Stimulated activated CD8-positive, alpha-beta memory T cell treated with anti-CD3 and anti-CD28 coated beads, Interleukin-2, amount 100 ng/mL, for 48 hours (primary cell): ENCODE data around the gene PMPCA.

Experiments
- DNase-seq, 2 donors: peaks; one replicate each; pipeline ENCODE4 v3.0.0-alpha.2; 2020; ENCODE audit warnings: low read depth in 2 of 2

Gene PMPCA

GRCh38 chr9:136373300-136374182 is 36.9 kb upstream of the PMPCA start, which contains the start of gene CARD9:
Gene CARD9 (minus strand): TSS chr9:136373669. CDS start chr9:136372078, 1,591 bp downstream.
- no peak for DNase-seq

GRCh38 chr9:136374183-136374575 is 36.3 kb upstream of the PMPCA start:
- no peak for DNase-seq

DNA sequence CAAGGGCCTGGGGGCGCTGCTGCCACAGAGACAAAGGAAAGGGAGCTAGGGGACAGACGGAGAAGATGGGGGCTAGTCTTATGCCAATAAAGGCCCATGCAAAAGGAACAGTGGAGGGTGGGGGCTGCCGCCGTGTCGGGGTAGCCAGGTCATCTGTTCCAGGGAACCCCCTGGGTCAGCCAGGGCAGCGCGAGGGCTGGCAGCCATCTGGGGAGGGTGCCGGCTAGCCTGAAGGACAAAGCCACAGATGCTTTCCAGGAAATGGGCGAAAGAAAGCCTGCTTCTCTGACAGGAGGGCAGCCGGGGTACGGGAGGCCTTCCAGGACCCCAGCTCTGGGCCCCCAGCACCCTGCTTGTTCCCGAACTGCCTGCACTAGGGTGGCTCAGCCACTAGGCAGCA is 35.4 kb upstream of the PMPCA start:
- DNase-seq: no peak

DNA sequence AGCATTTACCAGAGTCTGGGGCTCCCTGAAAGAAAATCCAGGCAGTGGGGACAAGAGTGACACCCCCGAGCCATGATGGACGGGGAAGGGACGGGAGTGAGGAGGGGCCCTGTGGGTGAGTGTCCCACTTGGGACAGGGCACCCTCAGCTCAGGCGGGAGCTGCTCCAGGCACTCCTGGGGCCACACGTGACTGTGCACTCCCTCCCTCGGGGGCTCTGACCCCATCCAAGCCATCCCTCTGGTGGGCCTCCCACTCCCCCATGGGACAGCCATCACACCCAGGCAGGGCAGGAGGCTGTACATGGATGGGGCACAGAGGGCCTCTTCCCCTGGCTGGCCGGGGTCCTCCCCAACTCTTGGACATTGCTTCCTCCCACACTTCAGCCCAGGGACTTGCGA is 34.0 kb upstream of the PMPCA start:
- no peak for DNase-seq

GRCh38 chr9:136377341-136378169 is 32.9 kb upstream of the PMPCA start:
- no peak for DNase-seq

DNA sequence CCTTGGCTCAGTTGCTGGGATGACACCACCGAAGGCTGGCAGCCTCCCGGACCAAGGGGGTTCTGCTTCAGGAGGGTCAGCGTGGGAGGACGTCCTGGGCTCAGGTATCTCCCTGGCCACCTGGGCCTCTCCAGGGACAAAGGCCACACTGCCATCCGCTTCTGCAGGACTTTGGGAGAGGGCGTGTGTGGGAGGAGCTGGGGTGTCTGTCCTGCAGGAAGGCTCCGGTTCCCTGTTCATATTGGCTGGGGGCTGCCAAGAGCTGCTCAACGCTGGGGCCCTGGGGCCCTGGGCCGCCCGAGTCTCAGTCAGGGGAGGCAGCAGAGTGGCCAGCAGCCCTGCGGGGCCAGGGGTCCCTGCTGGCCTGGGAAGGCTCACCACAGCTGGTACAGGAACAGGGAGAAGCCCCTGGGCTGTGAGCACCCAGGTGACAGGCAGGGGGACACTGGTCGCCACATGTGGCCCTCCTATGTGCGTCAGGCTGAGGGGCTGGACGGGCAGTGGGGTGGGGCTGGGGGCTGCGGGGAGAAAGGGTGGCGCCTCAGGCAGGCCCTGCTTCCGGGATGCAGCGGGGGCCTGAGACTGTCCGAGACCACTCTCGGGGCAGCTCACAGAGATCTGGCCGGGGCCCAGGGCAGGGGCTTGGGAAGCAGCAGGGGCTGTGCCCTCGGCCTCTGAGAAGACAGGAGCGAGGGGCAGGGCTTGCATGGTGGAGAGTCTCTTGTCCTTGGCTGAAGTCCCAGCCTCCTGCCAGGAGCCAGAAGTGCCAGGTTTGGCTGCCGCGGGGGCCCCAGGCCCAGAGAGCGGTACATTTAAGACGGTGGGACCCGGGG is 32.1 kb upstream of the PMPCA start:
- no peak for DNase-seq

GRCh38 chr9:136379003-136379287 is 31.5 kb upstream of the PMPCA start:
- no peak for DNase-seq

DNA sequence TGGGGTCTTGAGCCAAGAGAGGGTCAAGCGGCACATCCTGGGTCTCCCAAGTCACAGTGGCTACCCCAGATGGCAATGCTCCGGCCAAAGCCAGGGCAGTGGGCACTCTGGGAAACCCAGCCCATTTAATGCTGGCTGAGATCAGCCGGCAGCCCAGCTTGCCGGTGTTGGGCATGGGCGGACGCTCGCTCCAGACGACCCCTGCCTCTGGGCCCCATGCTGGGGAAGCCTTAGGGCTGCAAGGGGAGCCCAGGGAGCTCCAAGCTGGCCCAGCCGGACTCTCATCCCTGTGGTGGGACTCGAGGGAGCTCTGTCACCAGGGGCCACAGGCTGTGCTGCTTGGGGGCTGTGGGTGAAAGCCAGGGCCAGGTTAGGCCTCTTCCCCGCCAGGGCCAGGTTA is 31.1 kb upstream of the PMPCA start:
- DNase-seq: no peak

GRCh38 chr9:136379891-136380290 is 30.6 kb upstream of the PMPCA start:
- no peak for DNase-seq

DNA sequence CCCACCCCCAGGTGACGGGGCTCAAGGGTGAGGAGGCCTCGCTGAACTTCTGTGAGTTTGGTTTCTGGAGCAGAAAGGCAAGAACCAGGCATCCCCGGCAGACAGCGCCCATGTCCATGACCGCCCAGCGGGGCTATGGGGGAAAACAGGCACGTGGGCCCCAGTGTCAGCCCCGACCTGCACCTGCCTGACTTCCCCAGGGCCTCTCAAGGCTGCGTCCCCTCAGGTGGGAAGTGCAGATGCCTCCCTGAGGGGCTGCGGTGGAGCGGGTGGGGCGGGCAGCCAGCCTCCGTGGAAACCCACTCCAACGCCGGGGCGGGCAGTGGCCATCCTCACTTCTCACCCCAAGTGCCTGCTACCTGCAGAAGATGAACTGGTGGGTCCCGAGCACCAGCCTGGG is 30.1 kb upstream of the PMPCA start:
- no peak for DNase-seq

GRCh38 chr9:136381311-136381710 is 29.1 kb upstream of the PMPCA start:
- DNase-seq: no peak

DNA sequence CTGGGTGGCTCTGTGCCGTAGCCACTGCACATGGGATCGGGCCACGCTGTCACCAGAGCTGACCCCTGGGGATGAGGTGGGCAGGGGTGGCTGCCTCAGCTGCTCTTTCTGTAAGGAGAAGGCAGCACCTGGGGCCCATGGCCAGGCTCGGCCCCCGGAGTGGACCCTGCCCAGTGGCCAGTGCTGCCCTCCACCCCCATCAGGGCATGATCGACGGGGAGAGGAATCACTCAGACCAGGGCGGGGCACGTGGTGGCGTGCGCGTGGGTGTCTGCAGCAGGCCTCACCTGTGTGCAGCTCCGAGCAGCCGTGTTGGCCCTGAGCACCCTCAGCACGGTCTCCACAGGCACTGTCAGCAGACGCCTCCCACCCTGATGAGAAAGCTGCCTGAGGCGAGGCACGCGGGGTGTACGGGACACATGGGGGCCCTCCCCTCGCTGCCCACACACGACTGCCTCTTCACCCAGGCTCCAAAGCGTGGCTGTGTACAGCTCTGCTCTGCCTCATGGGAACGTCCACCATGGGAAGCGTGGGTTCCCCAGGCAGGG is 28.4 kb upstream of the PMPCA start:
- no peak for DNase-seq

DNA sequence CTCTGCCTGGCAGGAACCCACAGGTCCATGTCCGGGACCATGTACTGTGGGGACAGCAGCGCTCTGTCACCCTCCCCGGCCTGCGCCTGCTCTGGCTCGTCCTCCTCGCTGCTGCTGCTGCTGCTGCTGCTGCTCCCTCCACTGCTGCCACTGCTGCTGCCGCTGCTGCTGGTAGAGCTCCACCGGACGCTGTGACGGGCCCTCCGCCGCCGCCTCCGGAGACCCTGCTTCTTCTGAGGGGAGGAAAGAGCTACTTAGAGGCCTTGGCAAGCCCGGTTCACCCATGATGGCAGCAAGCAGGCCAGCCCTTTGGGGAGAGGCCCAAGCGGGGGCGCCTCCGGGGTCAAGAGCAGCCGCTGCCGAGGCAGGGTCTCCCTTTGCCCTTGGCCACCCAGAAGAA is 27.0 kb upstream of the PMPCA start:
- DNase-seq: no peak

- DNase-seq: no peak
Measured at GRCh38 chr9:136385015-136385414, 25.4 kb upstream of the PMPCA start.

GRCh38 chr9:136386018-136386417 is 24.4 kb upstream of the PMPCA start:
- DNase-seq: no peak

DNA sequence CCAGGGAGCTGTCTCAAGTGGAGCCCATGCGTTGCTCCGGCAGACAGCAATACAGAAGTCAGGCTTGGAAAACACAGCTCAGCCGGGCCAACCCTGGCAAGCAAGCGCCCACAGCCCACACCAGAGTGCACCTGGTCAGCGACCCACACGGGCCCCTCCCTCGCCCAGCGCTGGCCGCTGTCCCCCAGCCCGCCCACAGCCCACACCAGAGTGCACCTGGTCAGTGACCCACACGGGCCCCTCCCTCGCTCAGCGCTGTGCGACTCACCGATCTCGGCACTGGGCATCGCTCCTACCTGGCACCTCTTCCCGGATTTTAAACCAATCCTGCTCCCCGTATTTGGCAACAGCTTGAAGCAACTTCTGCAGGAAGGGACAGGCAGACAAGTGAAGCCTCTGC is 23.2 kb upstream of the PMPCA start:
- no peak for DNase-seq

- no peak for DNase-seq
Measured at GRCh38 chr9:136389396-136389795, 21.1 kb upstream of the PMPCA start.

DNA sequence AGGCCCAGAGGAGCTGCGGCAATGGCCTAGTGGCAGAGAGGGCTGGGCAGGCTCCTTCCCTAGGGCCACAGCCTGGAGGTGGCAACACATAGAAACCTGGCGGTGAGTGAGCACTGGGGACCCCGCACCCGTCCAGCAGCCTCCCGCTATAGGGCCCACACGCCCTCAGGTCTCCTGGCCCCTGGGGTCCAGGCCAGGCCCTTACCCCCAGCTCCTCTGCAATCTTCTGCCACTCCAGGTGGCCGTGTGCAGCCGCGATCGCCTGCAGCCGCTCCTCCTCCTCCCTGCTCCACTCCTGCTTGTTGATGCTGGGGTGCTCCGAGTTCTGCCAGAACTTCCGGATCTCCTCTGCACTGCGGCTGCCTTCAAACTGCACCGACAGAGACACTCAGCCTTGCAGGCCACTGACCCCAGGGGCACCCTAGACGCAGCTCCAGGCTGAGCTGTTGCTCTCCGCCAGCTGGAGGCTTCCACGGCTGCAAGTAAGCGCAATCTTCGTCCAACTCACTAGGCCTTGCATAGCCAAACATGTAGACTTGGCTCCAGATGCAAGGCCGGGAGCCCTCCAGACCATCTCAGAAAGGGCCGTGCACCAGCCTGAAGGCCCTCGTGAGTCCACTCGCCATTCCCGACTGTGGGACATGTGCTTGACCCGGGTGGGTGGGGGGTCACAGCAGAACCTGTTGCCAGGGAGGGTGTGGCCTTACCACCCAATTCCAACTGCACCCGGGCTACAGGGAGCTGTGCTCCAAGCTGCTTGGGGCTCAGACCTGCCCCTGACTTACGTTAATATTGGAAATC is 18.5 kb upstream of the PMPCA start:
- DNase-seq: no peak

- no peak for DNase-seq
Measured at GRCh38 chr9:136392538-136393449, 17.7 kb upstream of the PMPCA start.

- no peak for DNase-seq
Measured at GRCh38 chr9:136393531-136393930, 16.9 kb upstream of the PMPCA start.
